Suprapubic skin (tissue), 4 donors: Measurements from ENCODE around the gene TCF7. TPM values are rescaled to one million over a fixed set of nuclear protein-coding genes. Genes with fewer than 3 reads are reported as not detected.

ENCODE experiments used
- DNase-seq, 2 donors: peaks; one replicate each; pipeline ENCODE4 v3.0.0-alpha.2; 2019; ENCODE audit warnings: low spot score in 2 of 2
- H3K27ac ChIP-seq: fragments of 200-600 bp; sonication (generic); one replicate; pipeline ENCODE4 v1.5.1; 2019
- H3K27me3 ChIP-seq: fragments of 200-600 bp; sonication (generic); one replicate; pipeline ENCODE4 v1.5.1; 2019
- H3K36me3 ChIP-seq: fragments of 200-600 bp; sonication (generic); one replicate; pipeline ENCODE4 v1.5.1; 2019
- H3K4me1 ChIP-seq: fragments of 200-600 bp; sonication (generic); one replicate; pipeline ENCODE4 v1.5.1; 2019
- H3K4me3 ChIP-seq: fragments of 200-600 bp; sonication (generic); one replicate; pipeline ENCODE4 v1.5.1; 2019; ENCODE audit warnings: mild to moderate bottlenecking
- H3K9me3 ChIP-seq: fragments of 200-600 bp; sonication (generic); one replicate; pipeline ENCODE4 v1.5.1; 2019
- EP300 ChIP-seq: sonication (generic); formaldehyde crosslinking; IDR thresholded peaks from one replicate; pipeline ENCODE4 v1.6.1; 2017; ENCODE audit warnings: antibody characterized with exemption
- POLR2A ChIP-seq, 2 donors: fragments of 450-650 bp; IDR thresholded peaks; one replicate each; pipeline ENCODE4 v1.6.1; 2017; ENCODE audit warnings: antibody characterized with exemption in 2 of 2, mild to moderate bottlenecking in 2 of 2, moderate library complexity in 2 of 2
- POLR2AphosphoS5 ChIP-seq, 3 donors: sonication (generic); formaldehyde crosslinking; IDR thresholded peaks; one replicate each; pipeline ENCODE4 v1.6.1; 2017; ENCODE audit warnings: antibody characterized with exemption in 3 of 3
- WGBS: methylation state at CpG from one replicate; pipeline ENCODE4 v1.1.5; 2018; 5-methylcytosine and 5-hydroxymethylcytosine counted together
- total RNA-seq, 4 donors: library from RNA; depleted of rRNA; stranded (reverse); fragments of >200 nt; gene quantifications; one replicate each; pipeline ENCODE4 v1.1.0, GENCODE V29; 2016
- TF ChIP-seq, protein P1 (sequence below), 2 donors: fragments of 200-600 bp in 1 of 2; fragments of 450-650 bp in 1 of 2; sonication (generic) in 1 of 2; IDR thresholded peaks; one replicate each; pipeline ENCODE4 v1.5.1; 2016 to 2019; ENCODE audit warnings: antibody characterized with exemption in 2 of 2, mild to moderate bottlenecking in 1 of 2, moderate library complexity in 1 of 2

TCF7 gene
- total RNA-seq, 4 donors from 2014 or later: 2.9 to 7.2 (median 4.9) TPM

DNA sequence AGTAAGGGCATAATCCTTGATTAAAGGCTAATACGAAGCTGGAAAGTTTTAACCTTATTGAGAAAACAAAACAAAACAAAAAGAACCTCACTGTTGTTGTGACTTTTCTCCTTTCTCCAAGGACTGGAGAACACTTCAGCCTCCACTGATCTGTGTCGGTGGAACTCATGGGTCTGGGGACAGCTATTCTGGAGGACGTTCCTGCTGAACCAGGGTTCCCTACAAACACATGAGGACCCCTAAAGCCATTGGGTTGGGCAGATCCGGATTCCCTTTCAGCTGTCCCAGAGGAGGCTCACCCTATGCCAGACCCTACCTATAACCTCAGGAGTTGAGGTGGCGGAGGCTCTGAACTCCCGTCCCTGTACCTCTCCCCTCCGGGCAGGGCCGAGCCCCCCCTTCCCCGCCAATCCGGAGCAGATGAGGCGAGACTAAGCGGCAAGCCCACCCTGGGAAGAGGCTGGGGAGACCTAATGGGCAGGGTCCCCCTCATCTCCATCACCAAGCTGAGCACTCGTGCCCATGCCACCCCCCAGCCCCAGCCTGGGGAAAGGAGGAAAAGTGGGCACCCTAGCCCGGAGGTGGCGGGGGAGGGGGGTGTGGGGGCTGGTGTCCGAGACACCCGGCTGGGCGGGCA is 1.6 kb upstream of the TCF7 start:
- H3K27me3 ChIP-seq: no peaks in the 10 kb centered on the region
- TF ChIP-seq POLR2AphosphoS5 (IDR thresholded peaks at IDR 0.05) (no peak), POLR2A (IDR thresholded peaks at IDR 0.05) (no peak), EP300 (no peak)
- TF ChIP-seq, protein P1, sequence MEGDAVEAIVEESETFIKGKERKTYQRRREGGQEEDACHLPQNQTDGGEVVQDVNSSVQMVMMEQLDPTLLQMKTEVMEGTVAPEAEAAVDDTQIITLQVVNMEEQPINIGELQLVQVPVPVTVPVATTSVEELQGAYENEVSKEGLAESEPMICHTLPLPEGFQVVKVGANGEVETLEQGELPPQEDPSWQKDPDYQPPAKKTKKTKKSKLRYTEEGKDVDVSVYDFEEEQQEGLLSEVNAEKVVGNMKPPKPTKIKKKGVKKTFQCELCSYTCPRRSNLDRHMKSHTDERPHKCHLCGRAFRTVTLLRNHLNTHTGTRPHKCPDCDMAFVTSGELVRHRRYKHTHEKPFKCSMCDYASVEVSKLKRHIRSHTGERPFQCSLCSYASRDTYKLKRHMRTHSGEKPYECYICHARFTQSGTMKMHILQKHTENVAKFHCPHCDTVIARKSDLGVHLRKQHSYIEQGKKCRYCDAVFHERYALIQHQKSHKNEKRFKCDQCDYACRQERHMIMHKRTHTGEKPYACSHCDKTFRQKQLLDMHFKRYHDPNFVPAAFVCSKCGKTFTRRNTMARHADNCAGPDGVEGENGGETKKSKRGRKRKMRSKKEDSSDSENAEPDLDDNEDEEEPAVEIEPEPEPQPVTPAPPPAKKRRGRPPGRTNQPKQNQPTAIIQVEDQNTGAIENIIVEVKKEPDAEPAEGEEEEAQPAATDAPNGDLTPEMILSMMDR (IDR thresholded peaks at IDR 0.05): no peak
- no peaks in the 10 kb centered on the region for H3K36me3 ChIP-seq
- no peaks in the 10 kb centered on the region for H3K9me3 ChIP-seq
- no peak overlapping the region for H3K4me3 ChIP-seq
- DNase-seq: no peak
- H3K4me1 ChIP-seq: peaks cover 32% of the 10 kb centered on the region
- H3K27ac ChIP-seq: no peak overlapping the region
- 63% methylated on average over 15 of the region's 18 CpGs for WGBS

DNA sequence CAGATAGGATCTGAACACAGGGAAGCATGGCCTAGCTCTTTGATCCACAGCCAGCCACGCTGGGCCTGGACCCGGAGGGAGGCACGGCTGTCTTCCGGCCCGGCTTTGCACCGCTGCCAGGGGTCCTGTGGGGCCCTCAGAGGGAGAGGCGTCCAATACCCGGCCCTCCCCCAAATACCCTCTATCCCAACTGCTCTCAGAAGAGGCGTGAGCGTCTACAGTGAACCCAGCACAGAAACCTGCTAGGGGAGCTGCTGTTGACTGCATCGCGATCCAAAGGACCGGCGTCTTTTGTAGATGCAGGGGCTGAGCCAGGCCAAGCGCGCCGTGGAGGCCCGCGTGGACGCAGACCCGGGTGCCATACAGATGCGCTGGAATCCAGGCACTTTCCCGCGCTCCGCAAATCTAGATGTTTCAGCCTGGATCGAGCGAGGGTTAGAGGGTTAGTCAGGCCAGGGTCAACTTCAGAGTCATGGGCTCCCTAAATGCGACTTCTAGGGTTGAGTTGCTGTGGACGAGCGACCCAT is 1.1 kb upstream of the TCF7 start:
- H3K36me3 ChIP-seq: no peaks in the 10 kb centered on the region
- peak overlapping the region; percentile 60 for H3K4me3 ChIP-seq
- no peak for DNase-seq
- H3K27ac ChIP-seq: no peak overlapping the region
- no peaks in the 10 kb centered on the region for H3K27me3 ChIP-seq
- WGBS: 26% methylated on average over 14 of the region's 30 CpGs
- no peaks in the 10 kb centered on the region for H3K9me3 ChIP-seq
- H3K4me1 ChIP-seq: peaks cover 32% of the 10 kb centered on the region
- no peak for TF ChIP-seq POLR2A (IDR thresholded peaks at IDR 0.05)
- TF ChIP-seq EP300: no peak
- no peak for TF ChIP-seq POLR2AphosphoS5 (IDR thresholded peaks at IDR 0.05)
- TF ChIP-seq, protein P1 (IDR thresholded peaks at IDR 0.05): no peak

DNA sequence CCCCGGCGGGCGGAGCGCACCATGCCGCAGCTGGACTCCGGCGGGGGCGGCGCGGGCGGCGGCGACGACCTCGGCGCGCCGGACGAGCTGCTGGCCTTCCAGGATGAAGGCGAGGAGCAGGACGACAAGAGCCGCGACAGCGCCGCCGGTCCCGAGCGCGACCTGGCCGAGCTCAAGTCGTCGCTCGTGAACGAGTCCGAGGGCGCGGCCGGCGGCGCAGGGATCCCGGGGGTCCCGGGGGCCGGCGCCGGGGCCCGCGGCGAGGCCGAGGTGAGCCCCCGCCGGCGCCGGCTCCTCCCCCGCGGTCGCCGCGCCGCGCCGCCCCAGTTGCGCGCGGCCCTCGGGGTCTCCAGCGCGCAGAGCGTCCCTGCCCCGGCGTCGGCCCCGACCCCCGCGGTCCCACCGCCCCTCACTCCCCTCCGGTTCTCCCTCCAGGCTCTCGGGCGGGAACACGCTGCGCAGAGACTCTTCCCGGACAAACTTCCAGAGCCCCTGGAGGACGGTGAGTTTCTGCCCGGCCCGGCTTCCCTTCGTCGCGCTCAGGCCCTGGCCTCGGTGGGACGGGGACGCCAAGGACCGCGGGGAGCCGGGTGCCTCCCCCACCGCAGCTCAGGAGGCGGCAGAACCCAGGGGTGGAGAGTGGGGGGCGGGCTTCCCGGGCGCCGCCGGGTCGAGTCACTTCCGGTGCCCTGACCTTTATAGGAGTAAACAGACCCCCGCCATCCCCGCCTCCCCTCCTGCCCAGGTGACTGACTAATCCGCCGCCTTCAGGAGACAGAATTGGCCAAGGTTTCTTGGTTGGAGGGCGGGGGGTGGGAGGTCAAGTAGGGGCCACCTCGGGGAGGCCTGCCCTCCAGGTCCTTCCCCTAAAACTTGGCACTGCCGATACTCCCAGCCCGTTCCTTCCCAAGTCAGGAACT is 665 bp downstream of the TCF7 start:
- no peaks in the 10 kb centered on the region for H3K27me3 ChIP-seq
- H3K4me3 ChIP-seq: peak overlapping the region; percentile 60
- H3K4me1 ChIP-seq: peaks cover 32% of the 10 kb centered on the region
- TF ChIP-seq, protein P1 (IDR thresholded peaks at IDR 0.05): no peak
- TF ChIP-seq POLR2A (IDR thresholded peaks at IDR 0.05) (no peak), EP300 (no peak), POLR2AphosphoS5 (IDR thresholded peaks at IDR 0.05) (no peak)
- no peak overlapping the region for H3K27ac ChIP-seq
- no peaks in the 10 kb centered on the region for H3K9me3 ChIP-seq
- 38% methylated on average over 11 of the region's 110 CpGs for WGBS
- DNase-seq: no peak
- no peaks in the 10 kb centered on the region for H3K36me3 ChIP-seq

DNA sequence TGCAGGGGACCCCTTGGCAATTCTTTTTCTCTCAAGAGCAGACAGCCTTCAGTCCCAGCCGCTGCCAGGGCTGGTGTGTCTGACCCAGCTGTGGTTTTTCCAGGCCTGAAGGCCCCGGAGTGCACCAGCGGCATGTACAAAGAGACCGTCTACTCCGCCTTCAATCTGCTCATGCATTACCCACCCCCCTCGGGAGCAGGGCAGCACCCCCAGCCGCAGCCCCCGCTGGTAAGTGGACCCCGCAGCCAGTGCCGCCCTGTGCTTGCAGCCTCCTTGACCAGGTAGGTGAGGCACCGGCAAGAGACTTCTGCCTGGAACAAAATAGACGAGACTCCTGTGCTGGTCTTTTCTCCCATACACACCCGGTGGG is 1.3 kb downstream of the TCF7 start:
- no peak for DNase-seq
- peak overlapping the region; percentile 60 for H3K4me3 ChIP-seq
- H3K4me1 ChIP-seq: peaks cover 30% of the 10 kb centered on the region
- no peak overlapping the region for H3K27ac ChIP-seq
- 49% methylated on average over 8 of the region's 13 CpGs for WGBS
- TF ChIP-seq EP300: no peak
- no peaks in the 10 kb centered on the region for H3K27me3 ChIP-seq
- H3K36me3 ChIP-seq: no peaks in the 10 kb centered on the region
- no peaks in the 10 kb centered on the region for H3K9me3 ChIP-seq

DNA sequence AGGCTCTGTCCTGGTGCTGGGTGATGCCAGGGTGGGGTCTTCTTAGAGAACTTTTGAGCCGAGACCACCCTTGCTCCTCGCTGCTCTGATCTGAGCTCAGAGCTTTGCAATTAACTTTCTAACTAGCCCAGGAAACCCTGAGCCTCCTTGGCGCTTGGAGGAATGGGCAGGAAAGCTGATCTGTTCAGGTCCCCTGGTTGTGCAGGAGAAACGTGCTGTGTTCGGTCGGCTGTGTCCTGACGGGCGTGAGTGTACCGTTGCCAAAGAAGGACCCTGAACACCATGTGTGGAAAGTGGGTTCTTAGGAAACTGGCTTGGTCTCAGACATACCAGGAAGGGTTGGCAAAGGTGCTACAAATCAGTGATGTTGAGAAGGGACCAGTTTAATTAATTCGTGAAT is 1.8 kb downstream of the TCF7 start:
- no peak for DNase-seq
- H3K4me3 ChIP-seq: no peak overlapping the region
- WGBS: 82% methylated on average over 10 of the region's 10 CpGs

More for the DNA sequence above, 1.8 kb downstream of the TCF7 start:
- TF ChIP-seq EP300: no peak
- TF ChIP-seq POLR2AphosphoS5 (IDR thresholded peaks at IDR 0.05): no peak
- TF ChIP-seq, protein P1 (IDR thresholded peaks at IDR 0.05): no peak
- no peak for TF ChIP-seq POLR2A (IDR thresholded peaks at IDR 0.05)
- Histone ChIP-seq H3K27me3 (no peaks in the 10 kb centered on the region), H3K36me3 (no peaks in the 10 kb centered on the region), H3K27ac (no peak overlapping the region), H3K9me3 (no peaks in the 10 kb centered on the region), H3K4me1 (peaks cover 25% of the 10 kb centered on the region)
